ENCODE data around the gene PHF21A.

Gene PHF21A

DNA sequence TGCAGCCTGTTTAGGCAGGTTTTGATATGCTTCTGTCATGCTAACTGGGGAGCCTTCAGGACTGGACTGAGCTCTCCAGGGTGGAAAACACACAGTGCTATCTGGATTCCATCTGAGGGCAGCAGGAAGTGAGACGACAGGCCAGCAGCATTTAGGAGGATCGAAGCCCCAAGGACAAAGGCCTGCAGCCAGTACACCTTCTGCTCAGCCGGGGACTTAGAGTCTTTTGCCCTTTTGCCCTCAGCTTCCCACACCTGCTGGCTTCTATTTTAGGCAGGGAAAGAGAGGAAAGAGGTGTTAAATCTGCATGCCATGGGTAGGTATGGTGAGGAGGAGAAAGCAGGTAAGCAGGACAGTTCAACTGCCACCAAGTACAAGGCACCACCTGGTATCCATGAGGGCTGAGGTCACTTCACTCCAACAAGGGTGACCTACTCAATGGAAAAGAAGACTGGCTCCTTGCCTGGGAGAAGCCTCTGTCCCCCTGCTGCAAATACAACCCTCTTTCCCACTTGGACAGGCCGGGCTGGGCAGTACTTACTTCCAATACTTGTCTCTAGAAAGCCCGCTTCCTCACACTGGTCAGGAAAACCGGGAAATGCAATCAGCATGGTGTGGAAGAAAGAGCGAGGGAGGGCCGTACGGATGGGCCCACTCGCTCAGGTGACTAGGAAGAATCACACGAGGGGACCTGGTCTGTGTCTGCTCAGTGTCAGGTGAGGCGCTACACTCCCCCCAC is 186.5 kb downstream of the PHF21A start:
- no peak for DNase-seq (ENCODE audit: low read depth, low spot score)
- H3K4me3 ChIP-seq (ENCODE audit: low read depth, low read length), result no peak overlapping the region
- TF ChIP-seq, protein P1, sequence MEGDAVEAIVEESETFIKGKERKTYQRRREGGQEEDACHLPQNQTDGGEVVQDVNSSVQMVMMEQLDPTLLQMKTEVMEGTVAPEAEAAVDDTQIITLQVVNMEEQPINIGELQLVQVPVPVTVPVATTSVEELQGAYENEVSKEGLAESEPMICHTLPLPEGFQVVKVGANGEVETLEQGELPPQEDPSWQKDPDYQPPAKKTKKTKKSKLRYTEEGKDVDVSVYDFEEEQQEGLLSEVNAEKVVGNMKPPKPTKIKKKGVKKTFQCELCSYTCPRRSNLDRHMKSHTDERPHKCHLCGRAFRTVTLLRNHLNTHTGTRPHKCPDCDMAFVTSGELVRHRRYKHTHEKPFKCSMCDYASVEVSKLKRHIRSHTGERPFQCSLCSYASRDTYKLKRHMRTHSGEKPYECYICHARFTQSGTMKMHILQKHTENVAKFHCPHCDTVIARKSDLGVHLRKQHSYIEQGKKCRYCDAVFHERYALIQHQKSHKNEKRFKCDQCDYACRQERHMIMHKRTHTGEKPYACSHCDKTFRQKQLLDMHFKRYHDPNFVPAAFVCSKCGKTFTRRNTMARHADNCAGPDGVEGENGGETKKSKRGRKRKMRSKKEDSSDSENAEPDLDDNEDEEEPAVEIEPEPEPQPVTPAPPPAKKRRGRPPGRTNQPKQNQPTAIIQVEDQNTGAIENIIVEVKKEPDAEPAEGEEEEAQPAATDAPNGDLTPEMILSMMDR (IDR thresholded peaks at IDR 0.05; ENCODE audit: low read depth, low read length), result no peak
- in situ Hi-C loops (cut with HindIII; ENCODE audit: low sequenced_read_pairs), result no loop called here

DNA sequence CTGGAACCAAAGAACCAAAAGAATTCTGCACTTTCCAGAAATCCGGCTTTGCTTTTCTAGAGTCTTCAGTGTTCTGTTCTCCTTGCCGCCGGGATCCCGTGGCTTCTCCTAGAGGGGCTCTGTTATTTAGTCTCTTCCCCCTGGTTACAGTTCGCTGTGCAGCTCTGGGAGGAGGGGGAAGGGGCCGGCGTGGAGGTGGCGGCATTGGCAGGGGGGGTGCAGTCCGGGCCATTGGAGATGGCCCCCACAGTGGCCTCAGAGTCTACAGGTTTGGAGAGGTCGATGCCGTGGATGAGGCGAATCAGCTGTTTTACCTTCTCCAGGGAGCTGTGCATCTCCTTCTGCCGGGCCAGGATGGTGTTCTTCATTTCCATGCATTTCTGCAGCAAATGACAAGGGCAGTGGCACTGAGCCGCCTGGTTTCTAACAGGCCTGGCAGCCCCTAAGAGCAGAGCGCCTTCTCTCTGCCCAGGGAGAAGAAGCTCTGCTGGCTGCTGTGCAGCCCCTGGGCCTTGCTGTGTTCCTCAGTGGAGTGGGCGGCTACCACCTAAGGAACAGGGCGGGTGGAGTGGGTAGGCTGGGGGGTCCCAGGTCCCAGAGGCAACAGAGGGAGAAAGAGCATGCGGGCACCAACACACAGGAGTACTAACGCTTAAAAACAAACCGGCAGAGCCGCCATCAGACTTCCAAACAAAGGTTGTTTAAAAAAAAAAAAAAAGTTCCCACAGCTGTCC is 187.2 kb downstream of the PHF21A start:
- TF ChIP-seq, protein P1 (IDR thresholded peaks at IDR 0.05; ENCODE audit: low read depth, low read length), result no peak
- no peak for DNase-seq (ENCODE audit: low read depth, low spot score)
- H3K4me3 ChIP-seq (ENCODE audit: low read depth, low read length), result no peak overlapping the region
- in situ Hi-C loops (cut with HindIII; ENCODE audit: low sequenced_read_pairs), result no loop called here

DNA sequence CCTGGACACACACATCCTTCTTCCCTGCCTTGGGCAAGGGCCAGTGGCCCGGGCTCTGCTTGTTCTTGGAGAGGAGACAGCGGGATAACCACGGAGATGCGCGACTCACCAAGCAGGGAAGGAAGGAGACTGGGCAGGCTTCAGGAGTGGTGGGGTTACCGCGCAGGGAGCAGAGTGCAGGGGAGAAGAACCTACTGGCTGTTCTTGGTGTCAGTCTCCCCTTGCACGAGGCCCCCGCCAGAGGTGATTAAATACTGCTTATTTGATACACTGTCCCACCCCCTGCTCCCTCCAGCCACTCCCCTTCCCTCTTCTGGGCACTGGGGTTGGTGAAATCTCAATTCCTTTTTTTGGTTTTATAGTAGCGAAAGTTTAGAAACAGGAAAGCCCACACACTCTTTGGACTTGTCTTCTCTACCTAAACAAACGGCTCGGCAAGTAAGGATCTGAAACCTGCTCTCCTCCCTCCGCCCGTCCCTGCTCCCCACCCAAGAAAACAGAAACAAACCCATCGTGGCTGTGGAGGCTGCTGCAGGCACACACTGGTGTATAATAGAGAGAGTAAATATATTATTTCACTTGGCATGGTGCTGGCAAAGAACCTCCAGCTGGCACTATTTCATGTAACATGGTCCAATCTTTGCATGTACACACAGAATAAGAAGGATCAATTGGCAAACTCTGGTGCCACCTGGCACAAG is 188.0 kb downstream of the PHF21A start:
- no peak overlapping the region for H3K4me3 ChIP-seq (ENCODE audit: low read depth, low read length)
- TF ChIP-seq, protein P1 (IDR thresholded peaks at IDR 0.05; ENCODE audit: low read depth, low read length), result no peak
- in situ Hi-C loops (cut with HindIII; ENCODE audit: low sequenced_read_pairs), result no loop called here
- peak; percentile 35 for DNase-seq (ENCODE audit: low read depth, low spot score)

DNA sequence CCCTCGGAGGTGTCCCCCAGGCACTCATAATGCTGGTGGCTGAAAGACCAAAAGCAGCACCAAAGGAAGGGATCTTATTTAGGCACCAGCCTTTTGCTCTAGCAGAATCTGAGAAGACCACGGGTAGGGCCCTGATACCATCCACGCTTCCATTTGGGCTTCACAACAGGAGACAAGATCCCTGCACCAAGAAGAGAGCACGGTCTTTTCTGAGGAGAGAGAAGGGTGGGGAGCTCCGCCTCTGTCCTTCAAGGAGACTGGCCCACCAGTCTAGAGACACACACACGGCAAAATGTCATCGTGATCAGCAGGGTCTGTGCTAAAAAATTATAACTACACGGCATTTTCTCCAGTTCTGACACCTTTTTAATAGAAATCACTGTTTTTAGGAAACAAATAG is 189.0 kb downstream of the PHF21A start:
- TF ChIP-seq, protein P1 (IDR thresholded peaks at IDR 0.05; ENCODE audit: low read depth, low read length), result no peak
- no peak for DNase-seq (ENCODE audit: low read depth, low spot score)
- no peak overlapping the region for H3K4me3 ChIP-seq (ENCODE audit: low read depth, low read length)
- in situ Hi-C loops (cut with HindIII; ENCODE audit: low sequenced_read_pairs), result no loop called here

DNA sequence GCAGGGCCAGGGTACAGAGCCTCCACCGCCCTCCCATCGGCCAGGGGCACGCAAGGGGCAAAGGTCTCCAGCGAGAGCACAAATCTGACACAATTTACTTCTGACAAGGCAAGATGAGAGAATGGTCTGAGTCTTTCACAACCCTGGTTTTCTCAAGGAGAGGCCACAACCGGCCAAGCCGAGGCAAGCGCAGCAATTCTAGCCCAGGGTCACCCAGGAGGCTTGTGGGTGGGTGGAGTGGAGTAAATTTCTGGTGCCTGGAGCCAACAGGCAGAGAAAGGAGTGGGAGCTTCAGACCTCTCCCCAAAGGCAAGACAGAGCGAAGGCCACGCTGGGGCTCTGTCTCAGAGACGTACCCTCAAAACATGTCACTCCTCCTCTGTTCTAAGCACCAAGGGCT is 189.5 kb downstream of the PHF21A start:
- H3K4me3 ChIP-seq (ENCODE audit: low read depth, low read length), result no peak overlapping the region
- TF ChIP-seq, protein P1 (IDR thresholded peaks at IDR 0.05; ENCODE audit: low read depth, low read length), result no peak
- DNase-seq (ENCODE audit: low read depth, low spot score), result no peak
- in situ Hi-C loops (cut with HindIII; ENCODE audit: low sequenced_read_pairs), result no loop called here

DNA sequence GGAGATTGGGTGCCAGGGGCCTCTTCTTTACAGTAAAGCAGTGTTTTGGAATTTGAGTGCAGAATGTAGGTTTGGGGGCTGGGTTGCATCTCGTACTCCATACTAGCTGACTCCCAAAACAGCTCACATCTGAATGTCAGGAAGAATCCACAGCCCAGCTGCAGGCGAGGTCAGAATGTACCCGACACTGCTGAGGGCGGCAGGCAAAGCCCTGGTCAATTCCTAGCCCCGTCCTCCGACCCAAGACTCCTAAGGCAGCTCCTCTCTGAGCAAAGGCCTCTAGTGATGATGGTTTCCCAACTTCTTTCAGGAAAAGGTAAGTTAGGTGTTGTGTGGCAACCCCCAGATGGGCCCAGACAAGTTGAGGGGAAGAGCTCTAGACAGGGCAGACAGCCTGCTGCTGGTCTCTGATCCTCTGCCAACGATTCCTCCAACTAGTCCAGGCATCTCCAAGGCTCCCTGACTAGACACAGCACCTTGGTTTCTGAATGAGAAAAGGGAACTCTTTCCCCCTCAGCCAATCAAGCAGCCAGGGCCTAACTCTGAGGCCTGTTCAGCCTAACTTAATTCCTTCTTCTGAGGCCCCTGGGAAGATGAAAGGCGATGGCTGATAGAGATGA is 190.2 kb downstream of the PHF21A start:
- TF ChIP-seq, protein P1 (IDR thresholded peaks at IDR 0.05; ENCODE audit: low read depth, low read length), result no peak
- in situ Hi-C loops (cut with HindIII; ENCODE audit: low sequenced_read_pairs), result no loop called here
- no peak overlapping the region for H3K4me3 ChIP-seq (ENCODE audit: low read depth, low read length)
- DNase-seq (ENCODE audit: low read depth, low spot score), result no peak
